TTC549 (cell line): Measurements from ENCODE around the gene SFRP4.

Source experiments
- FAIRE-seq: peaks from 2 replicates; lab custom pipeline; 2012; peaks lifted over from hg19 to GRCh38; lab: Jason Lieb, UNC

Gene SFRP4

GRCh38 chr7:37924491-37925041, 7.9 kb upstream of the SFRP4 start:
- no peak for FAIRE-seq

- FAIRE-seq: no peak
Observed at GRCh38 chr7:37923996-37924395, 7.4 kb upstream of the SFRP4 start.

- no peak for FAIRE-seq
Observed at GRCh38 chr7:37921876-37922275, 5.3 kb upstream of the SFRP4 start.

GRCh38 chr7:37920849-37921805, 4.5 kb upstream of the SFRP4 start:
- FAIRE-seq: no peak

- no peak for FAIRE-seq
Observed at GRCh38 chr7:37920305-37920848, 3.8 kb upstream of the SFRP4 start, which contains the start of gene EPDR1. Gene EPDR1, plus strand, starts transcription at chr7:37920640. Its CDS starts 300 bp downstream, at chr7:37920940.

GRCh38 chr7:37918526-37918925, 1.9 kb upstream of the SFRP4 start:
- no peak for FAIRE-seq

GRCh38 chr7:37916017-37916672, 472 bp downstream of the SFRP4 start:
- no peak for FAIRE-seq

GRCh38 chr7:37915438-37915837, 1.2 kb downstream of the SFRP4 start:
- FAIRE-seq: no peak

GRCh38 chr7:37912756-37913155, 3.9 kb downstream of the SFRP4 start:
- FAIRE-seq: no peak

- FAIRE-seq: no peak
Observed at GRCh38 chr7:37908221-37908788, 8.3 kb downstream of the SFRP4 start.

GRCh38 chr7:37901890-37902524, 14.6 kb downstream of the SFRP4 start:
- no peak for FAIRE-seq

GRCh38 chr7:37901236-37901827, 15.3 kb downstream of the SFRP4 start:
- no peak for FAIRE-seq

GRCh38 chr7:37899712-37900247, 16.8 kb downstream of the SFRP4 start:
- no peak for FAIRE-seq

- no peak for FAIRE-seq
Observed at GRCh38 chr7:37894671-37895070, 21.9 kb downstream of the SFRP4 start.

- no peak for FAIRE-seq
Observed at GRCh38 chr7:37893359-37893758, 23.3 kb downstream of the SFRP4 start.

- no peak for FAIRE-seq
Observed at GRCh38 chr7:37882086-37882485, 34.5 kb downstream of the SFRP4 start.
